Fibroblast of lung (primary cell): ENCODE results near the gene RSPH9.

Source experiments
- CTCF ChIP-seq, 2 donors: IDR thresholded peaks in 1 of 2; conservative IDR thresholded peaks in 1 of 2; 1 replicate in 1 of 2; 2 replicates in 1 of 2; pipeline ENCODE4 v1.5.1; 2011 to 2012; ENCODE audit warnings: low read length in 2 of 2, control low read depth in 1 of 2, inconsistent platforms in 1 of 2, low read depth in 1 of 2, mild to moderate bottlenecking in 1 of 2
- EZH2 ChIP-seq: IDR thresholded peaks from 2 replicates; pipeline ENCODE4 v1.5.1; 2012; ENCODE audit warnings: low read length, control low read depth, mild to moderate bottlenecking; ENCODE audit errors: missing control alignments

GRCh38 chr6:43677759-43678158, 32.9 kb downstream of the RSPH9 start:
- TF ChIP-seq CTCF (conservative IDR thresholded peaks at IDR 0.05 in 1 of 2, IDR thresholded peaks at IDR 0.05 in 1 of 2; ENCODE audit: low read depth in 1 of 2, low read length in 2 of 2) (no peak), EZH2 (no peak)
